ENCODE results near the gene MAN1B1.
"Not testable (repeated sequence)": the region's sequence is repeated elsewhere in the genome, so short reads cannot be mapped to it uniquely, and the experiment has no call there.

The MAN1B1 gene

DNA sequence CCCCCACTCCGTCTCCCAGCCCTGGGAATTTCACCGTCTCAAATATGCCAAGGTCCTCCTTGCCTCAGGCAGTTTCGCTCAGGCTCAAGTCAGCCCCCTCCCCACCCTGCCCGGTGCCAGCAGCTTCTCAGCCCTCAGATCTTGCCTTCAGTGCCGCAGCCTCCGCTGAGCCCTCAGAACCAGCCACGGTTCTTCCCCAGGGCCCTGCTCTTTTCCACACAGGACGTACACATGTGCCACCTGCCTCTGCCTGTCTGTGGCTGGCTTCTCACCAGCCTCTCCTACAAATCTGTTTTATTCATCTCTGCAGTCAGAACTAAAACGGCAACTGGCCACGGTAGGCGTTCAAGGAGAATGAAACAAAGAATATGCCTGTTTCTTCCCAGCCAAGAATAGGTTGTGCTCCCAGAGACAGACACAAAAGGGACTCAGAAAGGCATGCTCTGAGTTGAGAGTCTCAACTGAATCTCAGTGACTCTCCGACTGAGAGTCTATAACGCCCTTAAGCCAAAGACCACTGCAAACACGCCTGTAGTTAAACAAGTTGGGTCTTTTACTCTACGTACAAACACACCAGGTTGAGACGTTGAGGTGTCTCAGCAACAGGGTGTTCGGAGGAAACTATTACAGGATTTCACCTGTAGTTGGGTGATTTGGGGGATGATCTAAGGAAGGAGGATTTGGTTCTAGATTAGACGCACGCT is 41.5 kb downstream of the MAN1B1 start:
- DNase-seq (ENCODE audit: low read depth) = no peak

- no peak for DNase-seq (ENCODE audit: low read depth)
Measured at GRCh38 chr9:137128862-137129455, 42.2 kb downstream of the MAN1B1 start.

DNA sequence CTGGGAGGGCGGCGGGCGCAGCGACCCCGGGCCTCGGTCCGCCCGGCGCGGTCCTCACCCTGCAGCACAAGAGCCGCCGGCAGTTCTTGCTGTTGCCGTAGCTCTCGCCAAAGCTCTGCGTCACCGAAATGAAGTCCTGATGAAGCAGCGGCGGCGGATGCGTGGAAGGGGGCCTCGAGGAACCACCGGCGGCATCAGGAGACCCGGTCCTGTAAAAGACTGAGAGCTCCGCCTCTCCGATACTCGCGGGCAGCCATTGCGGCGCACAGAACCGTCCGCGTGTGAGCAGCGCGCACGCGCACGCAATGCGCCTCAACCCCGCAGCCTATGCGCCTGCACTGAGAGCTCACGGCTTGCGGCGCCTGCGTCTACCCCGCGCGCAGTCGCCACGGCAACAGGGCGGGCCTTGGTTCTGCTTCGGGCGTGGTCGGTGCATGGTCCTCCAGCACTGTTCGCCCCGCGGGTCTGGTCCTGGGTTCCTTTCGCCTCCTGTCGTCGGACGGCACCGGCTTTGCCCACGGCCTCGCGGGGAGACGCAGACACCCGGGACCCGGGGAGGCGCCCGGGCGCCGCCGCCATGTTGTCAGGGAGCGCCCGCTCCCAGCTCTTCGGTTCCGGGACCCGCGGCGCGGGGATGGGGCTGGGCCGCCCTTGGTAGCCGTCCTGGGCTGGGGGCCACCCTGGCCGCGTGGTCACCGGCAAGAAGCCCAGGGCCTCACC is 42.8 kb downstream of the MAN1B1 start:
- peak; percentile 81 for DNase-seq (ENCODE audit: low read depth)

- no peak for DNase-seq (ENCODE audit: low read depth)
Measured at GRCh38 chr9:137130176-137130755, 43.5 kb downstream of the MAN1B1 start.

- DNase-seq (ENCODE audit: low read depth) = no peak
Measured at GRCh38 chr9:137134191-137134590, 47.4 kb downstream of the MAN1B1 start.

DNA sequence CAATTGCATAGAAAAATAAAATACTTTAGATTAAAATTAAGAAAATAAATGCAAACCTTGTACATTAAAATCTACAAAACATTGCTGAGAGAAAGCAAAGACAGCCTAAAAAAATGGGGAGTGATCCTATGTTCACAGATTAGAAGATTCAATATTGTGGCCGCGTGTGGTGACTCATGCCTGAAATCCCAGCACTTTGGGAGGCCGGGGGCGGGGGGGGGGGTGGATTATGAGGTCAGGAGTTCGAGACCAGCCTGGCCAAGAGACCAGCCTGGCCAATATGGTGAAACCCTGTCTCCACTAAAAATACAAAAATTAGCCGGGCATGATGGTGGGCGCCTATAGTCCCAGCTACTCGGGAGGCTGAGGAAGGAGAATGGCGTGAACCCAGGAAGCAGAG is 48.4 kb downstream of the MAN1B1 start:
- DNase-seq (ENCODE audit: low read depth) = not testable (repeated sequence)

DNA sequence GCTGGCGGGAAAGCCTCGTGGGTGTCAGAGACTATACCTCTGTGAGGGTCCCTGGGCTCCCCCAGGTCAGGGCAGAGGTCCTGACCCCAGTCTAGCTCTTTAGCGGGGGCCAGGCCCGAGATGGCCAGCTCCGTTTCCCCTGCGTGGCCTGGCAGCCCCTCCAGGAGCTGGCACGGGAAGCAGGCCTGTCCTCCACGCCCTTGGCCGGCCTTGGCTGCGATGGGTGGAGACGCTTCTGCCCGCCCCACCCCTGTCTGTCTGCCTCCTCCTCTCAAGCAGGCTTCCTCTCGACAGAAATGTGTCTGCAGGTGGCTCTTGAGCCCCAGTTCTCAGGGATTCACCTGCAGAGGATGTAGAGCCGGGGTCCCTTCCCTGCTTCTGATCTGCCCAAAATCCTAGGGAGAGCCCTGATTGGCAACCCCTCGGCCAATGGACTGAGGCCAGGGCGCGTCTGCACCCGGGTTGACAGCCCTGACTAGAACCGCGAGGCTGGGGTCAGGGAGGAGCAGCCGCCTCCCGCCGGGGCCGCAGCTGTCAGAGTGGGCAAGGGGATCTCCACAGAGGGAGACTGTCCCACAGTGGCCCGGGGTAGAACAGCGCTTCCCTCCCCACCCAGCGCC is 49.6 kb downstream of the MAN1B1 start:
- DNase-seq (ENCODE audit: low read depth) = no peak

- DNase-seq (ENCODE audit: low read depth) = no peak
Measured at GRCh38 chr9:137136881-137137607, 50.3 kb downstream of the MAN1B1 start.

GRCh38 chr9:137138058-137138721 is 51.4 kb downstream of the MAN1B1 start:
- DNase-seq (ENCODE audit: low read depth) = no peak

GRCh38 chr9:137138722-137139467 is 52.1 kb downstream of the MAN1B1 start, which contains the start of gene GRIN1:
TSS of gene GRIN1 (plus strand) at chr9:137139154. CDS start at chr9:137139487, 333 bp downstream.
- DNase-seq (ENCODE audit: low read depth) = no peak

DNA sequence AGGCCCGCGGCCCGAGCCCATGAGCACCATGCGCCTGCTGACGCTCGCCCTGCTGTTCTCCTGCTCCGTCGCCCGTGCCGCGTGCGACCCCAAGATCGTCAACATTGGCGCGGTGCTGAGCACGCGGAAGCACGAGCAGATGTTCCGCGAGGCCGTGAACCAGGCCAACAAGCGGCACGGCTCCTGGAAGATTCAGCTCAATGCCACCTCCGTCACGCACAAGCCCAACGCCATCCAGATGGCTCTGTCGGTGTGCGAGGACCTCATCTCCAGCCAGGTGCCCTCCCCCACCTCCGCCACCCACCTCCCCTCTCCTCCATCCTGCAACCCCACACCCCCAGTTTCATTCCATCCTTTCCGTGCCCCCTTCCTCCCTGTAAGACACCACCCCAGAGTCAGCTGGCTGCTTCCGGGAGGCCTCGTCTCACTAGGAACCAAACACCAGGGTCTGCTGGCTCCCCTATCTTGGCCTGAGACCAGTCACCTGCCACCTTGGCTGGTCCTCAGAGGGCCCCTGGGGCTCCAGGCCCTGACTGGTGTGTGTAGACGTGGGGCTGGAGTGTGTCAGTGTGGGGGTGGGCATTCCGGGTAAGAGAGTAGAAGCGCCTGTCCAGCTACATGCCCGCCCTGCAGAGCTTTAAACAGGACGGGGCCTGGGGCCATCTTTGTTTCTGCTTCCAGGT is 52.8 kb downstream of the MAN1B1 start:
- DNase-seq (ENCODE audit: low read depth) = no peak

GRCh38 chr9:137140151-137141012 is 53.6 kb downstream of the MAN1B1 start:
- DNase-seq (ENCODE audit: low read depth) = no peak

DNA sequence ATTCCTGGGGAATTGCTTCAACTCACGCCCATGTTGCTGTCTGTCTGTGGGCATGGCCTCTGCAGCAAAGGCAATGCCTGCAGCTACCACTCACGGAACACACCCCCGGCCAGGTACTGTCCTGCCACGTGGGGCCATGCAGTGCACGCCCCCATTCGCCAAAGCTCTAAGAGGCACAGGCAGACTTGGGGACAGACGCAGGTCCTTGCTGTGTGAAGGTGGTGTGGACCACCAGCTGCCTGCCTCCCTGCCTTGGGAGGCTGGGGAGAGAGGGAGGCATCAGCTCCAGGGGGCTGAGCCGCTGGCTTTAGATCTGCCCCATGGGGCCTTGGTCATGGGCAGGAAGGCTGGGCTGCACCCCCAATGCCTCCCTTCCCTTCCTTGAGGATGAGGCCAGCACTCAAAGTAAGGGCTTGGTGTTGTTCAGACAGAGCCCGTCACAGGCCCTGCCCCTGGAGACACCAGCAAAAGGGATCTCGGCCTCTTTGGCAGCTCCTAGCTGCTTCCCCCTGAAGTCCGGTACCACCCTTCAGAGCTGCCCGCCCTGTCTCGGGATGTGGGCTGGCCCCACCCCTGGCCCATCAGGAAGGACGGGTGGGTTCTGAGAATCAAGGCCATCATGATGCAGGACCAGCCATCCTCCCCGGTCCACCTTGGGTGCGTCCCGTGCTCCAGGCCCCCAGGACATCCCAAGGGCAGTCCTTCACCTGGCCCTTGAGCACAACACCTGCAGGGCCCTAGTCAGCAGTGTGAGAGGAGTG is 54.4 kb downstream of the MAN1B1 start:
- DNase-seq (ENCODE audit: low read depth) = no peak

DNA sequence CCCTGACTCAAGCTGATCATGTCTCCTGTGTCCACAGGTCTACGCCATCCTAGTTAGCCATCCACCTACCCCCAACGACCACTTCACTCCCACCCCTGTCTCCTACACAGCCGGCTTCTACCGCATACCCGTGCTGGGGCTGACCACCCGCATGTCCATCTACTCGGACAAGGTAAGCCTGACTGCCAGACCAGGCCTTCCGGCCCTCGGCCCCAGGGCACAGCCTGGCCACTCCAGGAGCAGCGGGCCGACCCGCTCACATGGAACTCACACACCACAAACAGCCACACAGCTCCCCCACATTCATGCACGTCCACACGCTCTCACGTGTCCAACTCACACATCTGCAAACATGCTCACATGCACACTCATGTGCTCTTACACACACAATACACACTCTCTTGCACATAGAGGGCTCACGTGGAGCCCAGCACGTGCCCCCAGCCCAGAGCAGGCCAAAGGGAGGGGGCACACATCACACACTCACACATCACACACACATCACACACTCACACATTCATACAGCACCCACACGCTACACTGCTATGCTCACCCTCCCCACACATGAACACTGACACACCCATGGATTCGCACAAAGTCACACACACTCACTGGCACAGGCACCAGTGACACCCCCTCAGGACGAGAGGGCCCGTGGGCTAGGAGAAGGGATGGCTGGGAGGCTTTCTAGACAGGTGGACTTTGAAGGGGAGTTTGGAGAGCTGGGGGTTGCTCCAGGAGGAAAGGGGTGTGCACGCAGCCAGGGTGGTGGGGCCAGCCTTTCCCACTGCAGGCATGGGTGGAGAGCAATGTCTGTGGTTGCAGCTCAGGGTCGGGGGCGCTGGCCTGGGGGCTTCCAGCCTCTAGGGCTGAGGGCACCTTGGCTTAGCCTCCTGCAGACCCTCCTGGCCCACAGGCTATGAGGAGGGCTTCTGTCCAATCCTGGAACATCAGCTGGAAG is 55.5 kb downstream of the MAN1B1 start:
- no peak for DNase-seq (ENCODE audit: low read depth)

- no peak for DNase-seq (ENCODE audit: low read depth)
Measured at GRCh38 chr9:137143459-137143858, 56.7 kb downstream of the MAN1B1 start.

DNA sequence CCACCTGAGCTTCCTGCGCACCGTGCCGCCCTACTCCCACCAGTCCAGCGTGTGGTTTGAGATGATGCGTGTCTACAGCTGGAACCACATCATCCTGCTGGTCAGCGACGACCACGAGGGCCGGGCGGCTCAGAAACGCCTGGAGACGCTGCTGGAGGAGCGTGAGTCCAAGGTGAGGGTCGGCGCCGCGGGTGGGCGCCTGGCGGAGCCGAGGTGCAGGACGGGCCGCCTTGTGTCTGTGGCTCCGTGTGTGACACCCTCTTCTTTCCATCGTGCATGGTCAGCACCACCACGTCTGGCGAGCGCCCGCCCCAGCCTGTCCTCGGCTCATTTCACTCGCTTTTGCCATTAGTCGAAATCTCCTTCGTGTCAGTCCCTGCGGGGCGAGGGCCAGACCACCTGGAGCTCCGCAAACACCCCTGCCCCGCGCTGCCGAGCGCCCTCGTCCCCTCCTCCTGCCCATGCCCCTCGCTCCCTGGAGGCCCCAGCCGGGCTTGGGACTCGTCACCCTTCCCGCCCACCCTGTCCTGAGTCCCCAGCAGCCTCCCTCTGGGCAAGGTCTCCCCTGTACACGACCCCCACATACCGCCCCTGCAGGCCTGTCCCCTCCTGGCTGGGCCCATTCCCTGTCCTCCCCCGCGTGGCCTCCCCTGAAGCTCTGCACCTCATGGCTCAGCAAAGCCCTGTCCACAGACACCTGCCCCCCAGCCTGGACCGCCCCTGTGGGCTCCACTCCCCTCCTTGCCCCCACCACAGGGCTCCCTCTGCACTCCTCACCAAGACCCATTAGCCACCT is 59.1 kb downstream of the MAN1B1 start:
- no peak for DNase-seq (ENCODE audit: low read depth)

Data from CMK (cell line).